Thyroid gland (tissue), 4 donors: ENCODE results near the gene TIGD7. TPM values are rescaled to one million over a fixed set of nuclear protein-coding genes. Genes with fewer than 3 reads are reported as not detected.

Experiments
- DNase-seq, 2 donors: peaks; one replicate each; pipeline ENCODE4 v3.0.0-alpha.2; 2019
- H3K27ac ChIP-seq, 3 donors: fragments of 200-600 bp; sonication (generic); 1 replicate in 2 of 3; 2 replicates in 1 of 3; pipeline ENCODE4 v1.5.1; 2016 to 2019; ENCODE audit warnings: mild to moderate bottlenecking in 1 of 3, moderate library complexity in 1 of 3
- H3K27me3 ChIP-seq: fragments of 200-600 bp; sonication (generic); one replicate; pipeline ENCODE4 v1.5.1; 2019
- H3K36me3 ChIP-seq, 2 donors: fragments of 200-600 bp; sonication (generic); one replicate each; pipeline ENCODE4 v1.5.1; 2016 to 2019
- H3K4me1 ChIP-seq, 2 donors: fragments of 200-600 bp; sonication (generic); one replicate each; pipeline ENCODE4 v1.5.1; 2017 to 2019
- H3K4me3 ChIP-seq, 3 donors: fragments of 200-600 bp; sonication (generic); replicated peaks in 1 of 3; 1 replicate in 2 of 3; 2 replicates in 1 of 3; pipeline ENCODE4 v1.5.1; 2016; ENCODE audit warnings: mild to moderate bottlenecking in 1 of 3
- H3K9me3 ChIP-seq: fragments of 200-600 bp; sonication (generic); one replicate; pipeline ENCODE4 v1.5.1; 2017
- POLR2A ChIP-seq, 2 donors: fragments of 450-650 bp; IDR thresholded peaks; one replicate each; pipeline ENCODE4 v1.6.1; 2017; ENCODE audit warnings: antibody characterized with exemption in 2 of 2, mild to moderate bottlenecking in 2 of 2, moderate library complexity in 1 of 2
- WGBS, 2 donors: methylation state at CpG; one replicate each; pipeline ENCODE4 v1.1.5; 2017; 5-methylcytosine and 5-hydroxymethylcytosine counted together
- intact Hi-C: fragments of 100-400 bp; cut with DNase I; formaldehyde crosslinking; loops from one replicate; pipeline ENCODE4 v1.15.1; 2023
- total RNA-seq, 4 donors: library from RNA; depleted of rRNA; stranded (reverse); fragments of >200 nt; gene quantifications; one replicate each; pipeline ENCODE4 v1.2.3, GENCODE V29; 2016
- TF ChIP-seq, protein P1 (sequence below), 6 experiments: fragments of 200-600 bp in 3 of 6; fragments of 450-650 bp in 3 of 6; sonication (generic) in 3 of 6; IDR thresholded peaks; one replicate each; pipeline ENCODE4 v1.5.1; 2016 to 2019; ENCODE audit warnings: antibody characterized with exemption in 6 of 6, mild to moderate bottlenecking in 2 of 6, inconsistent platforms in 1 of 6, moderate library complexity in 1 of 6

TIGD7 gene
- total RNA-seq, 4 donors from 2014 or later: 8.6 to 16.2 (median 12.7) TPM

DNA sequence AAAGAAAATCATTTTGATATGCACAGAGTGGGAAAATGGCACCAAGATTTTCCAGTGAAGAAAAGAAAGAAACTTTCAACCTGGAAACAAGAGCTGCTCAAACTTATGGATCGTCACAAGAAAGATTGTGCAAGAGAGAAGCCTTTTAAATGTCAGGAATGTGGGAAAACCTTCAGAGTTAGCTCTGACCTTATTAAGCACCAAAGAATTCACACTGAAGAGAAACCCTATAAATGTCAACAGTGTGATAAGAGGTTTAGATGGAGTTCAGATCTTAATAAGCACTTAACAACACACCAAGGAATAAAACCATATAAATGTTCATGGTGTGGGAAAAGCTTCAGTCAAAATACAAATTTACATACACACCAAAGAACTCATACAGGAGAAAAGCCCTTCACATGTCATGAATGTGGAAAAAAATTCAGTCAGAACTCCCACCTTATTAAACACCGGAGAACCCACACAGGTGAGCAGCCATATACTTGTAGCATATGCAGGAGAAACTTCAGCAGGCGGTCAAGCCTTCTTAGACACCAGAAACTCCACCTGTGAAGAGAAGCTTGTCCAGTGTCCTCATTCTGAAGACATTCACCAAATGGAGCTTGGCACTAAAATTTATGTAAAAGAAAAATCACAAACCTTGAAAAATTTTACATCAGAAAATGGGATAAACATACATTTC lies 12.2 kb upstream of the TIGD7 start:
- H3K4me3 ChIP-seq: no peak overlapping the region
- no peak overlapping the region for H3K27ac ChIP-seq
- no peaks in the 10 kb centered on the region for H3K9me3 ChIP-seq
- peaks cover 39 to 50% of the 10 kb centered on the region in 2 donors for H3K36me3 ChIP-seq
- H3K27me3 ChIP-seq: no peaks in the 10 kb centered on the region
- WGBS, 2 donors: 95 to 96% methylated on average over 3 of the region's 3 CpGs
- DNase-seq: no peak
- TF ChIP-seq, protein P1, sequence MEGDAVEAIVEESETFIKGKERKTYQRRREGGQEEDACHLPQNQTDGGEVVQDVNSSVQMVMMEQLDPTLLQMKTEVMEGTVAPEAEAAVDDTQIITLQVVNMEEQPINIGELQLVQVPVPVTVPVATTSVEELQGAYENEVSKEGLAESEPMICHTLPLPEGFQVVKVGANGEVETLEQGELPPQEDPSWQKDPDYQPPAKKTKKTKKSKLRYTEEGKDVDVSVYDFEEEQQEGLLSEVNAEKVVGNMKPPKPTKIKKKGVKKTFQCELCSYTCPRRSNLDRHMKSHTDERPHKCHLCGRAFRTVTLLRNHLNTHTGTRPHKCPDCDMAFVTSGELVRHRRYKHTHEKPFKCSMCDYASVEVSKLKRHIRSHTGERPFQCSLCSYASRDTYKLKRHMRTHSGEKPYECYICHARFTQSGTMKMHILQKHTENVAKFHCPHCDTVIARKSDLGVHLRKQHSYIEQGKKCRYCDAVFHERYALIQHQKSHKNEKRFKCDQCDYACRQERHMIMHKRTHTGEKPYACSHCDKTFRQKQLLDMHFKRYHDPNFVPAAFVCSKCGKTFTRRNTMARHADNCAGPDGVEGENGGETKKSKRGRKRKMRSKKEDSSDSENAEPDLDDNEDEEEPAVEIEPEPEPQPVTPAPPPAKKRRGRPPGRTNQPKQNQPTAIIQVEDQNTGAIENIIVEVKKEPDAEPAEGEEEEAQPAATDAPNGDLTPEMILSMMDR (IDR thresholded peaks at IDR 0.05): no peak
- no peak for TF ChIP-seq POLR2A (IDR thresholded peaks at IDR 0.05)
- intact Hi-C loops: loop anchor here (5.0 kb wide), 2 partner anchors 65 to 90 kb away; no protein-coding TSS in a partner anchor
- no peaks in the 10 kb centered on the region for H3K4me1 ChIP-seq

DNA sequence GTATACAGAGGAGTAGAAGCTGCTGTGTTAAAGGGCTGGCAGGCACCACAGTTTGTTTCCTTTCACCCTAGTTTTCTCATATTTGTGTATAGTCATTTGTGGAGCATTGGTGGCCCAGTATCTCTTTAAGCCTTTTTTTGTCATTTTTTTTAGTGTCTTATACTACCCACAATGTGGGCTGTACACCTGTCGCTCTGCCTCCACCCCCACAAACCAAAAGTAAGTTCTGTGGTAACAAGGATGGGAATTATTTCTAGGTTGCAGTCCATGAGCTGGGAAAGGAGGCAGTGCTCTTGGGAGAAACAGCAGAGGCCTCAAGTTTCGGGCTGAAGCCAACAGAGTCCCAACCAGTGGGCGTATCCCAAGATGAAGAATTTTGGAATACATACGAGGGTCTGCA lies 6.3 kb upstream of the TIGD7 start:
- DNase-seq: no peak
- intact Hi-C loops: no loop called here
- Histone ChIP-seq H3K9me3 (no peaks in the 10 kb centered on the region), H3K27ac (no peak overlapping the region), H3K4me3 (no peak overlapping the region), H3K4me1 (peaks cover 2 to 5% of the 10 kb centered on the region in 2 donors), H3K36me3 (peaks cover 34 to 50% of the 10 kb centered on the region in 2 donors), H3K27me3 (no peaks in the 10 kb centered on the region)
- 94 to 95% methylated on average over 4 of the region's 4 CpGs for WGBS, 2 donors
- no peak for TF ChIP-seq POLR2A (IDR thresholded peaks at IDR 0.05)
- TF ChIP-seq, protein P1 (IDR thresholded peaks at IDR 0.05): no peak

DNA sequence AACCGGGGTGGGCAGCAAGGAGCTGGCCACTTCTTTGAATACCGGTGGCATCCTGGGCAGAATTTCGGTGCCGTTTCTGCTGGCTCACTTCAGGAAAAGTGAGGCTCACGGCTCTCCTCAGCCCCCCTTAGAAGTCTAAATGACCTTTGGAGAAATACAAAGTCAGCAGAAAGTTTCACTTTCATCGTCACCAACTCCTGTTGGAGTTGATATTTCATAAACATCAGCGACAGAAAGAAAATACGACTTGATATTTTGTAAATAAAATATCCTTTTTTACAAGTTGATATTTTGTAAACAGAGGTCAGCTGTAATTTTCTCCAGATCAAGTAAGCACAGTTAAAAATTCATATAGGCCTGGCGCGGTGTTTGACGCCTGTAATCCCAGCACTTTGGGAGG lies 848 bp upstream of the TIGD7 start:
- intact Hi-C loops: no loop called here
- no peaks in the 10 kb centered on the region for H3K27me3 ChIP-seq
- WGBS, 2 donors: 55 to 61% methylated on average over 11 of the region's 11 CpGs
- H3K4me3 ChIP-seq: peak overlapping the region; percentile 43 to 66 (median 59)
- peaks cover 9 to 12% of the 10 kb centered on the region in 2 donors for H3K4me1 ChIP-seq
- H3K27ac ChIP-seq: peak overlapping the region in 1 of 3 donors; percentile 60
- H3K36me3 ChIP-seq: peaks cover 12 to 18% of the 10 kb centered on the region in 2 donors
- DNase-seq: no peak
- H3K9me3 ChIP-seq: no peaks in the 10 kb centered on the region
- no peak for TF ChIP-seq POLR2A (IDR thresholded peaks at IDR 0.05)
- TF ChIP-seq, protein P1 (IDR thresholded peaks at IDR 0.05): no peak

DNA sequence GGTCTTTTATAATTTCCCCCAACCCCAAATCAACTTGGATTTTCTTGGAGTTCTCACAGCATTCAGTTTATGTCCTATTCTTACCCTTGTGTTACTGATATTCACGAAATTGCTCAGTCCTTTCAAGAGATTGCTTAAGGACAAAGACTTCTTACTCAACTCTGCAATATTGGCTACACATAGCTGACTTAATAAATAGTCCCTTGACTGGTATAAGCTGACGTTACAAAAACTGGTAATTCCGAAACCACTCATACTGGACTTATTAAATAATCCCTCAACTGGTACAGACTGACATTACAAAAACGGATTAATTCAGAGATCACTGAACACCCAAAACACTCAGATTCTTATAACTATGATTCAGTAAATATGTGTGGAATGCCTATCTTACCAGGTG lies 860 bp downstream of the TIGD7 start:
- H3K9me3 ChIP-seq: no peaks in the 10 kb centered on the region
- peaks cover 14 to 16% of the 10 kb centered on the region in 2 donors for H3K36me3 ChIP-seq

DNA sequence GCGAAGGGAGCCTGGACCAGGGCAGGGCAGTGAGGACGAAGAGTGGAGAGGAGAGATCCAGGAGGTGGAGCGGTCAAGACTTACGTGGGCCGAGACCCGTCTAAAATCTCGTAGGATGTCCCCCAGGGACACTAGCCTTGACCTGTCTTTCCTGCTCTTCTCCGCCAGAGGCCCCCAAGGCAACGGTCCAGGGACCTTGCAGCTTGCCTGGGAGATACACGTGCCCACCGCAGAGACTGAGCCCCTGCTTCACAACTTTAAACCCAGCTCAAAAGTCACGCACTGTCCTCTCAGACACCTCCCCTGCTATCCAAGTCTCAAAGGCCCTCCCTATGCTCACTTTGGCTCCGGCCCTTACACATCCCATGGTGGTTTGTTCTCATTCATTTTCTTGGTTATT lies 9.4 kb downstream of the TIGD7 start:
- Histone ChIP-seq H3K9me3 (no peaks in the 10 kb centered on the region), H3K4me1 (no peaks in the 10 kb centered on the region), H3K27ac (no peak overlapping the region), H3K36me3 (peaks cover 9 to 13% of the 10 kb centered on the region in 2 donors), H3K27me3 (no peaks in the 10 kb centered on the region), H3K4me3 (no peak overlapping the region)
- 76 to 79% methylated on average over 13 of the region's 13 CpGs for WGBS, 2 donors
- DNase-seq: no peak
- intact Hi-C loops: no loop called here
- no peak for TF ChIP-seq POLR2A (IDR thresholded peaks at IDR 0.05)
- TF ChIP-seq, protein P1 (IDR thresholded peaks at IDR 0.05): no peak

More for the DNA sequence above, 860 bp downstream of the TIGD7 start:
- H3K27me3 ChIP-seq: no peaks in the 10 kb centered on the region
- intact Hi-C loops: no loop called here
- TF ChIP-seq POLR2A (IDR thresholded peaks at IDR 0.05): no peak
- TF ChIP-seq, protein P1 (IDR thresholded peaks at IDR 0.05): no peak
- DNase-seq: no peak
- peaks cover 9 to 12% of the 10 kb centered on the region in 2 donors for H3K4me1 ChIP-seq
- 66 to 77% methylated on average over 4 of the region's 4 CpGs for WGBS, 2 donors
- H3K27ac ChIP-seq: no peak overlapping the region
- peak overlapping the region in 2 of 3 donors; percentile 59 to 66 for H3K4me3 ChIP-seq
